Keratinocyte (primary cell): ENCODE results near the gene PAAF1. TPM values are rescaled to one million over a fixed set of nuclear protein-coding genes. Genes with fewer than 3 reads are reported as not detected.

Experiments
- DNase-seq: peaks from one replicate; pipeline ENCODE4 v3.0.0-alpha.2; 2011; ENCODE audit warnings: low read depth, missing footprints, low spot score
- FAIRE-seq: peaks from 2 replicates; lab custom pipeline; 2011; peaks lifted over from hg19 to GRCh38; lab: Jason Lieb, UNC
- H2AFZ ChIP-seq: 2 replicates; pipeline ENCODE4 v1.6.0; 2012; ENCODE audit warnings: low read length, control low read depth, inconsistent platforms; ENCODE audit not compliant: control insufficient read depth
- H3K27ac ChIP-seq: 2 replicates; pipeline ENCODE4 v1.5.1; 2011; ENCODE audit warnings: low read length; ENCODE audit not compliant: control insufficient read depth, insufficient read depth
- H3K27me3 ChIP-seq: 3 replicates; pipeline ENCODE4 v1.6.0; 2011; ENCODE audit warnings: low read length; ENCODE audit not compliant: control insufficient read depth, insufficient read depth; ENCODE audit errors: extremely low read depth
- H3K36me3 ChIP-seq, 2 experiments: 2 replicates in 1 of 2; 3 replicates in 1 of 2; pipeline ENCODE4 v1.5.1; 2011; ENCODE audit warnings: low read length in 2 of 2, mild to moderate bottlenecking in 1 of 2; ENCODE audit not compliant: control insufficient read depth in 2 of 2, insufficient read depth in 2 of 2; ENCODE audit errors: extremely low read depth in 1 of 2
- H3K4me1 ChIP-seq: 3 replicates; pipeline ENCODE4 v1.5.1; 2011; ENCODE audit warnings: low read length; ENCODE audit not compliant: control insufficient read depth, insufficient read depth; ENCODE audit errors: extremely low read depth
- H3K4me2 ChIP-seq: 3 replicates; pipeline ENCODE4 v1.6.0; 2011; ENCODE audit warnings: low read depth, low read length; ENCODE audit not compliant: control insufficient read depth, insufficient read depth; ENCODE audit errors: extremely low read depth
- H3K4me3 ChIP-seq, 3 experiments: fragments of 200-600 bp in 1 of 3; sonication (generic) in 1 of 3; 2 replicates in 2 of 3; 3 replicates in 1 of 3; pipeline ENCODE4 v1.5.1; 2011 to 2016; ENCODE audit warnings: low read length in 3 of 3, mild to moderate bottlenecking in 3 of 3, control low read depth in 2 of 3, inconsistent platforms in 1 of 3, low read depth in 1 of 3, mixed read lengths in 1 of 3, mixed run types in 1 of 3, moderate library complexity in 1 of 3; ENCODE audit not compliant: control insufficient read depth in 2 of 3, insufficient read depth in 2 of 3; ENCODE audit errors: extremely low read depth in 1 of 3
- H3K79me2 ChIP-seq: 2 replicates; pipeline ENCODE4 v1.6.0; 2012; ENCODE audit warnings: low read length; ENCODE audit not compliant: control insufficient read depth, insufficient read depth
- H3K9ac ChIP-seq: 3 replicates; pipeline ENCODE4 v1.6.0; 2011; ENCODE audit warnings: low read length; ENCODE audit not compliant: control insufficient read depth, insufficient read depth; ENCODE audit errors: extremely low read depth
- H3K9me1 ChIP-seq: 3 replicates; pipeline ENCODE4 v1.6.0; 2011; ENCODE audit warnings: low read length; ENCODE audit not compliant: control insufficient read depth, insufficient read depth; ENCODE audit errors: extremely low read depth
- H3K9me3 ChIP-seq: 2 replicates; pipeline ENCODE4 v1.5.1; 2012; ENCODE audit warnings: low read depth, low read length; ENCODE audit not compliant: control insufficient read depth
- H4K20me1 ChIP-seq: 3 replicates; pipeline ENCODE4 v1.6.0; 2011; ENCODE audit warnings: low read length; ENCODE audit not compliant: control insufficient read depth, insufficient read depth; ENCODE audit errors: extremely low read depth
- EZH2 ChIP-seq: IDR thresholded peaks from one replicate; pipeline ENCODE4 v1.6.1; 2012; ENCODE audit warnings: inconsistent platforms, mild to moderate bottlenecking, low read length, moderate library complexity
- dilution Hi-C: fragments of 300-500 bp; cut with MboI; formaldehyde crosslinking; loops from one replicate; pipeline ENCODE4 v1.7.0; 2020; ENCODE audit warnings: low sequenced_read_pairs; ENCODE audit not compliant: extremely low pct_ligation_motif_present
- polyA plus RNA-seq, 5 experiments: library from polyadenylated mRNA; depleted of rRNA in 3 of 5; stranded (reverse) in 3 of 5; stranded (forward) in 1 of 5; unstranded in 1 of 5; fragments of >200 nt; gene quantifications; 1 replicate in 1 of 5; 2 replicates in 3 of 5; 3 replicates in 1 of 5; pipeline versions ENCODE4 v1.2.1 to v1.2.3, GENCODE V29; 2011 to 2012; ENCODE audit warnings: missing spikeins in 2 of 5, low read depth in 1 of 5, low replicate concordance in 1 of 5
- TF ChIP-seq, protein P1 (sequence below), 3 experiments: IDR thresholded peaks in 1 of 3; conservative IDR thresholded peaks in 1 of 3; optimal IDR thresholded peaks in 1 of 3; 2 replicates in 2 of 3; 3 replicates in 1 of 3; pipeline versions ENCODE3 to v1.5.1; 2011; ENCODE audit warnings: low read length in 3 of 3, mild to moderate bottlenecking in 3 of 3, moderate library complexity in 2 of 3, control low read depth in 1 of 3, inconsistent platforms in 1 of 3; ENCODE audit not compliant: insufficient read depth in 2 of 3; ENCODE audit errors: extremely low read depth in 1 of 3

The PAAF1 gene
- polyA plus RNA-seq, 1 donor (not counting 4 experiments of a cell fraction or from before 2014, with no cell fraction given), result 19.1 TPM

DNA sequence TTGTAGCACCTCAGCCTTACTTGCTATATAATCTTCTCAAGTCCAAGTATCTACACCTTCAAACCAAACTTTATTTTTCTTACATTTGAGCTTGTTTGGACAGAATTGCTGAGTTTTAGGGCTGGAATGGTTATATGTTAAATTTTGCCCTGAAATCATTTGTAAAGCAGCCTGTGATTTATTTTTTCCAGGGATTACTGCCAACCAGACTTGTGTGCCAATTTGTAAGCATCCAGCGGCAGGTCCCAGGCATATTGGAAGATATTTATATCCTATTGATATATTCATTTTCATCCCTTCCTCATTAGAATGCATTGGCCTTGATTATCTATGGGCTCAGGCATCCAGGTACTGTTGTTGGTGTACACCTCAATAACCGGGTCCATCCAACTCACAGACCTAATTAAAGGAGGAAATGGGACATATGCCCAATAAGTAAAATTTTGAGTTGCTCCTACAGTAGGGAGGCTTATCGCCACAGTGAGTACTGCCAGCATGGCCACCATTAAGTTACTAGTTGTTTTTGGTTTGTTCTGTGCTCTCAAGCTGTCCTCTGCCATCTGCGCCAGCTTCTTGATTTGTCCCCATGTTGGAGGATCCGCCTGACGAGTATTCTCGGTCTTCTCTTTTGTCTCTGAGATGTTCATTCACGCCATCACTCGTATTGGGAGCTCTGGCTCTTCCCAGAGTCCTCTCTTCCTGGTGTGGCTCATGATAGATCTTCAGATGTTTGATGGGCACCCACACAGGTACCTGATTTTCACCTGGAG, 64.2 kb downstream of the PAAF1 start:
- H4K20me1 ChIP-seq, result no peaks in the 10 kb centered on the region
- no peak for TF ChIP-seq EZH2
- TF ChIP-seq, protein P1, sequence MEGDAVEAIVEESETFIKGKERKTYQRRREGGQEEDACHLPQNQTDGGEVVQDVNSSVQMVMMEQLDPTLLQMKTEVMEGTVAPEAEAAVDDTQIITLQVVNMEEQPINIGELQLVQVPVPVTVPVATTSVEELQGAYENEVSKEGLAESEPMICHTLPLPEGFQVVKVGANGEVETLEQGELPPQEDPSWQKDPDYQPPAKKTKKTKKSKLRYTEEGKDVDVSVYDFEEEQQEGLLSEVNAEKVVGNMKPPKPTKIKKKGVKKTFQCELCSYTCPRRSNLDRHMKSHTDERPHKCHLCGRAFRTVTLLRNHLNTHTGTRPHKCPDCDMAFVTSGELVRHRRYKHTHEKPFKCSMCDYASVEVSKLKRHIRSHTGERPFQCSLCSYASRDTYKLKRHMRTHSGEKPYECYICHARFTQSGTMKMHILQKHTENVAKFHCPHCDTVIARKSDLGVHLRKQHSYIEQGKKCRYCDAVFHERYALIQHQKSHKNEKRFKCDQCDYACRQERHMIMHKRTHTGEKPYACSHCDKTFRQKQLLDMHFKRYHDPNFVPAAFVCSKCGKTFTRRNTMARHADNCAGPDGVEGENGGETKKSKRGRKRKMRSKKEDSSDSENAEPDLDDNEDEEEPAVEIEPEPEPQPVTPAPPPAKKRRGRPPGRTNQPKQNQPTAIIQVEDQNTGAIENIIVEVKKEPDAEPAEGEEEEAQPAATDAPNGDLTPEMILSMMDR (optimal IDR thresholded peaks at IDR 0.05 in 1 of 3, IDR thresholded peaks at IDR 0.05 in 1 of 3, conservative IDR thresholded peaks at IDR 0.05 in 1 of 3; ENCODE audit: extremely low read depth in 1 of 3, insufficient read depth in 2 of 3, low read length in 3 of 3), result no peak

DNA sequence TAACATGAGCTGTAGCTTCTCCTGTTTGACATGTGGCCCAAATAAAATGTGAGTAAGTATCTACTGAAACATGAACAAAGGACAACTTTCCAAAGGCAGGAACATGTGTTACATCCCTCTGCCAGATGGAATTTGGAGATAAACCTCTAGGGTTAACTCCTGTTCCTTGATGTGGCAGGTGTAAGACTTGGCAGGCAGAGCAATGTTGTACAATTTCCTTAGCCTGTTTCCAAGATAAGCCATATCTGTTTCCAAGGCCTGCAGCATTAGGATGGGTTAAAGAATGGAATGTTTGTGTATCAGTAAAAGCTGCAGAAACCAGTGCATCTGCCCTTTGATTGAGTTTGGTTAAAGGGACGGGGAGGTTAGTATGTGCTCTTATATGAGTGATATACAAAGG, 65.2 kb downstream of the PAAF1 start:
- Histone ChIP-seq H3K27ac (no peak overlapping the region), H3K4me2 (no peak overlapping the region), H3K79me2 (no peaks in the 10 kb centered on the region), H4K20me1 (no peaks in the 10 kb centered on the region), H3K9ac (no peak overlapping the region), H3K27me3 (no peaks in the 10 kb centered on the region), H3K9me3 (peaks cover 13% of the 10 kb centered on the region), H3K4me3 (no peak overlapping the region), H3K9me1 (no peaks in the 10 kb centered on the region), H3K4me1 (no peaks in the 10 kb centered on the region), H2AFZ (no peak overlapping the region), H3K36me3 (no peaks in the 10 kb centered on the region)
- FAIRE-seq, result no peak
- dilution Hi-C loops, result no loop called here
- no peak for DNase-seq
- no peak for TF ChIP-seq EZH2
- TF ChIP-seq, protein P1 (optimal IDR thresholded peaks at IDR 0.05 in 1 of 3, IDR thresholded peaks at IDR 0.05 in 1 of 3, conservative IDR thresholded peaks at IDR 0.05 in 1 of 3; ENCODE audit: extremely low read depth in 1 of 3, insufficient read depth in 2 of 3, low read length in 3 of 3), result no peak

More for the DNA sequence above, 64.2 kb downstream of the PAAF1 start:
- Histone ChIP-seq H2AFZ (no peak overlapping the region), H3K27ac (no peak overlapping the region), H3K27me3 (no peaks in the 10 kb centered on the region), H3K4me1 (no peaks in the 10 kb centered on the region), H3K9ac (no peak overlapping the region), H3K36me3 (no peaks in the 10 kb centered on the region), H3K9me1 (no peaks in the 10 kb centered on the region), H3K9me3 (peaks cover 13% of the 10 kb centered on the region), H3K4me2 (no peak overlapping the region), H3K4me3 (no peak overlapping the region), H3K79me2 (no peaks in the 10 kb centered on the region)
- FAIRE-seq (no peak), DNase-seq (no peak)
- dilution Hi-C loops, result no loop called here
